ENCODE data around the gene LCN2.

- TF ChIP-seq GATA2 (IDR thresholded peaks at IDR 0.05; ENCODE audit: low read depth, low read length) = no peak
- TF ChIP-seq GATA3 (IDR thresholded peaks at IDR 0.05; ENCODE audit: low read depth, low read length) = no peak
These were observed 6.7 kb downstream of the LCN2 start for GRCh38 chr9:128155736-128156500.

Data from SH-SY5Y (cell line).